Left ventricle myocardium superior (tissue), 1 donor: Measurements from ENCODE around the gene MBP. TPM values are rescaled to one million over a fixed set of nuclear protein-coding genes. Genes with fewer than 3 reads are reported as not detected.

Source experiments
- total RNA-seq: library from RNA; stranded (reverse); fragmentation: NEBNext Ultra II Directional; extraction: Animal tissue kit (Norgen Biotek cat#: 25700); gene quantifications from one replicate; pipeline ENCODE4 v1.2.1, GENCODE V29; 2021
- donor health status: DM: no; HTN: yes; CAD: no; lungs with severe emphysema.

MBP gene
- total RNA-seq, 1 donor from 2014 or later = 32.7 TPM

Other genes with a start within 250 kb of the MBP start
- not detected for gene GALR1, start 117.1 kb upstream of the MBP start, total RNA-seq